WI38 (cell line): ENCODE data around the gene CASKIN1.
"Not testable (repeated sequence)": the region's sequence is repeated elsewhere in the genome, so short reads cannot be mapped to it uniquely, and the experiment has no call there.

ENCODE experiments used
- H3K4me3 ChIP-seq: 2 replicates; pipeline ENCODE4 v1.5.1; 2011; ENCODE audit warnings: low read depth, mild to moderate bottlenecking, control low read depth, low read length
- CTCF ChIP-seq: IDR thresholded peaks from 2 replicates; pipeline ENCODE4 v1.5.1; 2012; ENCODE audit warnings: low read depth, mild to moderate bottlenecking, control low read depth, low read length

The CASKIN1 gene

GRCh38 chr16:2206780-2207433 is 10.5 kb upstream of the CASKIN1 start:
- H3K4me3 ChIP-seq: no peak overlapping the region
- TF ChIP-seq CTCF: no peak

- H3K4me3 ChIP-seq: peak overlapping the region; percentile 64
- TF ChIP-seq CTCF: no peak
Measured at GRCh38 chr16:2206420-2206779, 10.0 kb upstream of the CASKIN1 start.

GRCh38 chr16:2205967-2206313 is 9.5 kb upstream of the CASKIN1 start:
- no peak for TF ChIP-seq CTCF
- peak overlapping the region; percentile 64 for H3K4me3 ChIP-seq

GRCh38 chr16:2205104-2205966 is 8.9 kb upstream of the CASKIN1 start, which contains the start of gene MLST8:
MLST8 (plus strand) TSS chr16:2205454; CDS start chr16:2206086, 632 bp downstream.
- peak; percentile 8; the same call in 1 of the 2 replicates for TF ChIP-seq CTCF
- peak within 1 kb of the TSS; percentile 64 for H3K4me3 ChIP-seq

- TF ChIP-seq CTCF: no peak
- peak overlapping the region; percentile 64 for H3K4me3 ChIP-seq
Measured at GRCh38 chr16:2204416-2205103, 8.2 kb upstream of the CASKIN1 start.

GRCh38 chr16:2203119-2203688 is 6.8 kb upstream of the CASKIN1 start:
- H3K4me3 ChIP-seq: not testable (repeated sequence)

GRCh38 chr16:2200313-2200712 is 3.9 kb upstream of the CASKIN1 start:
- H3K4me3 ChIP-seq: no peak overlapping the region
- TF ChIP-seq CTCF: no peak
